C4-2B (cell line): ENCODE results near the gene OSM.
A peak's percentile ranks its signal among the peaks of the same experiment; 100 is the strongest.
"Not testable (repeated sequence)": the region's sequence is repeated elsewhere in the genome, so short reads cannot be mapped to it uniquely, and the experiment has no call there.

Source experiments
- H3K27ac ChIP-seq: fragments of 450-650 bp; 2 replicates; pipeline ENCODE4 v1.5.1; 2017
- ZFX ChIP-seq: fragments of 450-650 bp; IDR thresholded peaks from 2 replicates; pipeline ENCODE4 v1.6.1; 2017
- TF ChIP-seq, protein P1 (sequence below): fragments of 450-650 bp; conservative IDR thresholded peaks from 2 replicates; pipeline ENCODE4 v1.5.1; 2017; ENCODE audit warnings: mild to moderate bottlenecking

The OSM gene

DNA sequence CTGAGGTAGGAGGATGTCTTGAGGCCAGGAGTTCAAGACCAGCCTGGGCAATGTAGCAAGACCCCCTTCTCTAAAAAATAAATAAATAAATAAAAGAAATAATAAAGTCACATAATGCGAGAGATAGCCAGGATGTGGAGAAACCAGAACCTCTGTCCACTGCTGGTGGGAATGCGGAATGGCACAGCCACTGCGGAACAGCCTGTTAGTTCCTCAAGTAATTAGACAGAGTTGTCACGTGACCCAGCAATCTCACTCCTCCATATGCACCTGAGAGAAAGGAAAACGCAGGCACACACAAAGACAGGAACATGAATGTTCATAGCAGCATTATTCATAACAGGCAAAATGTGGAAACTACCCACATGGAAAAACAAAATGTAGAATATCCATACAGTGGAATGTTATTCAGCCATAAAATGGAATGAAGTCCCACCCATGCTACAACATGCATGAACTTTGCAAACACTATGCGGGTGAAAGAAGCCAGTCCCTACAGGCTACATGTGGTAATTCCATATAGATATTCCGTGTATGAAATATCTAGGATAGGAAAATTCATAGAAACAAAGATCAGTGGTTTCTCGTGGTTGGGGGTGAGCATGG is 47.5 kb downstream of the OSM start:
- TF ChIP-seq ZFX: no peak
- TF ChIP-seq, protein P1, sequence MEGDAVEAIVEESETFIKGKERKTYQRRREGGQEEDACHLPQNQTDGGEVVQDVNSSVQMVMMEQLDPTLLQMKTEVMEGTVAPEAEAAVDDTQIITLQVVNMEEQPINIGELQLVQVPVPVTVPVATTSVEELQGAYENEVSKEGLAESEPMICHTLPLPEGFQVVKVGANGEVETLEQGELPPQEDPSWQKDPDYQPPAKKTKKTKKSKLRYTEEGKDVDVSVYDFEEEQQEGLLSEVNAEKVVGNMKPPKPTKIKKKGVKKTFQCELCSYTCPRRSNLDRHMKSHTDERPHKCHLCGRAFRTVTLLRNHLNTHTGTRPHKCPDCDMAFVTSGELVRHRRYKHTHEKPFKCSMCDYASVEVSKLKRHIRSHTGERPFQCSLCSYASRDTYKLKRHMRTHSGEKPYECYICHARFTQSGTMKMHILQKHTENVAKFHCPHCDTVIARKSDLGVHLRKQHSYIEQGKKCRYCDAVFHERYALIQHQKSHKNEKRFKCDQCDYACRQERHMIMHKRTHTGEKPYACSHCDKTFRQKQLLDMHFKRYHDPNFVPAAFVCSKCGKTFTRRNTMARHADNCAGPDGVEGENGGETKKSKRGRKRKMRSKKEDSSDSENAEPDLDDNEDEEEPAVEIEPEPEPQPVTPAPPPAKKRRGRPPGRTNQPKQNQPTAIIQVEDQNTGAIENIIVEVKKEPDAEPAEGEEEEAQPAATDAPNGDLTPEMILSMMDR: no peak
- H3K27ac ChIP-seq: no peak overlapping the region

DNA sequence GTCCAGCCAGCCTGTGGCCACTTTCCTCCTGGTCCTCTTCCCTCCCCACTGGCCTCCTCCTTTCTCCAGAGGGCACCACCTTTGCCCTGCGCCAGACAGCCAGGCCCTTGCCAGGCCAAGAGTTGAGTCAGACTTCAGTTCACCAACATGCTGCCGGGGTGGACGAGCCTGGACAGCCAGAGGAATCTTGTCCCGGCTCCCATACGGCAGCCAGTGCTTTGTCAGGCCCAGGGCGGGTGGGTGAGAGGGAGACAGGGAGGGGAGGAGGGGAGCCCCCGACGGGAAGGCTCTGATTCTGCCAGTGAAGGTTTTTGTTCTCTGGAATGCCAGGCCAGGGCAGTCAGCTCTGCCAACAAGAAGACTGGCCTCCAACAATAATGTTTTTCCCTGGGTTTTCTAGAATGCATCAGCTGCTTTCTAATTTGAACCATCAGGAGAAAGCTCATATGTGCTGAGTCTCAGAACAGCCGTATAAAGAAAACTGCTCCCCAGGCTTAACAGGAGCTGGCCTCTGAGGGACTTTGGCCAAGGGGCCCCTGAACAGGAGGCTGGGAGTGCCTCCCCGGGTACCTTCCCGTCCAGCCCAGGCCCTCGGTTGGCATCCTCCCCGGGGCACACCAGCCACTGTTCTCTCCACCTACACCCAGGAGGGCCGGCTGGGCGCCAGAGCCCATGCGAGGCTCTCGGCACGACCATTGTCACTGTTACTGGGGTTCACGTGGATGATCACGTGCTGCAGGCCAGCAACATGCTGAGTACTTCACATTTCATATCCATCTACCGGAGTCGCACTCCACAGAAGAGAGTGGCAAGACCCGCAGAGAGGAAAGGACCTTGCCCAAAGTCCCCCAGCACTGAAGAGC is 48.7 kb downstream of the OSM start:
- TF ChIP-seq ZFX: no peak
- TF ChIP-seq, protein P1: no peak
- H3K27ac ChIP-seq: no peak overlapping the region

DNA sequence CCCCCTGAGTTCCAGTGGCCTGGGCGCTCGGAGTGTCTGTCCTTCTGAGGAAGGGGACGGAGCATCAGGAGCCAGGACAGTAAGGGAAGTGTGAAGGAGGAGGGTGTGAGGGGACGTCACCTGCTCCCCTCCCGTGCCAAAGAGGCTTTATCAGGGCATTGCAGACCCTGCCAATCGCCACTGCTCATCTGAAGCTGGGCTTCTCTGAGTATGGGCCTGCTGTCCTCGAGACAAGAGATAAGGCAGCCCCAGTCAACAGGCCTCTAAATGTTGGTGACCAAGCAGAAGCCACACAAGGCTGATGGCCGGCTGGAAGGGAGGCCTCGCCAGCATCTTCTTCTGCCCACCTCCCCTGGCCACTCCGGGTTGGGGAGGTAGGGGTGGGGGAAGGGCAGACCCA is 49.9 kb downstream of the OSM start:
- no peak for TF ChIP-seq ZFX
- TF ChIP-seq, protein P1: no peak
- H3K27ac ChIP-seq: no peak overlapping the region

DNA sequence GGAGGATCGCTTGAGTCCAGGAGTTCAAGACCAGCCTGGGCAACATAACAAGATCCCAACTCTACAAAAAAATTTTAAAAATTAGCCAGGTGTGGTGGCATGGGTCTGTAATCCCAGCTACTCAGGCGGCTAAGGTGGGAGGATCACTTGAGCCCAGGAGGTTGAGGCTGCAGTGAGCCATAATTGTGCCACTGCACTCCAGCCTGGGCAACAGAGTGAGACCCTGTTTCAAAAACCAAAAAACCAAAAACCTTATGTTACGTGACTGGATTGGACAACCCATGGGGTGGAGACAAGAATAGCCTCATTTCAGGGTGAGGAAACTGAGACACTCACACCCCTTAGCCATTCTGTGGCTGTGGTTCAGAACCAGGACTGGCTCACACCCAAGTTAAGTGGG is 50.4 kb downstream of the OSM start:
- not testable (repeated sequence) for H3K27ac ChIP-seq

DNA sequence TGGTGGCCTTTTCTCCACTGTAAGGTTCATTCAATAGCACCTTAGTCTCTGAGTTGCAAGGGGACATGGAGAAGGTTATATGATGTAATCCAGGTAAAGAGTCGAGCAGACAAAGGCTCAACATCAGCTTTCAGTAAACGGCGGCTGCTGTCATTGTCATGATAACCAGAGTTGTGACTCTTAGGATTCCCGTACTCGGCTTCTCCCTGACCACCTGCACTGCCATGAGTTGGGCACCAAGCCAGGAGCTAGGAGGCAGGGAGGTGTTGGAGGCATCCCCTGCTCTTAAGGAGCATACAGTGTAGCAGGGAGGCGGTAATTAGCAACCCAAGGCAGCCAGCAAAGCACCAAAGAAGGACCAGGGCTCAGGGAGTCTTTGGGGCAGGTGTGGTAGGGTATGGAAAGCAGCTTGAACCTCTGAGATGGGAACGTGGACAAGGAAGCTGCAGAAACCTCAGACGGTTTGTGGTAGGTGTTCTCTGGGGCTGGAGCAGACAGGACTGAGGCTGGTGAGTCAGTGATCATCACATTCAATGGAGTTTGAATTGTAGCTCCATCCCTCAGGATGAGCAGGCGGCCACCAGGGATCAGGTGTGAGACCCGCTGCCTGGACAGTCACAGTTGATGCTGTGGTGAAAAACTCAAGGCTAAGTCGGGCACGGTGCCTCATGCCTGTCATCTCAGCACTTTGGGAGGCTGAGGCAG is 51.8 kb downstream of the OSM start:
- no peak overlapping the region for H3K27ac ChIP-seq

DNA sequence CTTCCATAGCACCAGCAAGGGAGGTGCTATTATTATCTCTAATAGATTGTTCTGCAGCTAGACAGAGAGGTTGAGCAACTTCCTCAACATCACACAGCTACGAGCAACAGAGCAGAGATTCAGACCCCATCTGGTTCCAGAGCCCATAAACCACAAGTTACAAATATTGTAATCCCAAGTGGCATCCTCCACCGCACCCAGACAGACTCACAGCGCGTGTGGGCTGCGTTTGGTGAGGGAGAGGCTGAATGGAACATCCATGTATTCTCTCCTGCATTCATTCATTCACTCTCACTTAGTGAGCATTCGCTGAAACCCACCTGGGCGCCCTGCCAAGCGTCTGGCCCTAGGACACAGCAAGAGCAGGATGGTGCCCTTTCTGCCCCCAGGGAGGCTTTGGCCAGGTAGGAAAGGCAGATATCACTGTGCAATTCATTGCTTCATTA is 53.6 kb downstream of the OSM start:
- peak overlapping the region; percentile 66 for H3K27ac ChIP-seq
- TF ChIP-seq, protein P1: no peak
- no peak for TF ChIP-seq ZFX

More for the DNA sequence above, 51.8 kb downstream of the OSM start:
- TF ChIP-seq, protein P1: no peak
- TF ChIP-seq ZFX: no peak
